Cardiac septum (tissue), 1 donor: ENCODE measurements around the gene DGCR6L. TPM values are rescaled to one million over a fixed set of nuclear protein-coding genes. Genes with fewer than 3 reads are reported as not detected.
"Not testable (repeated sequence)": the region's sequence is repeated elsewhere in the genome, so short reads cannot be mapped to it uniquely, and the experiment has no call there.

Experiments used
- DNase-seq: peaks from one replicate; pipeline ENCODE4 v3.0.0-alpha.2; 2020; ENCODE audit warnings: low spot score
- intact Hi-C: fragments of 100-400 bp; cut with DNase I; formaldehyde crosslinking; loops from one replicate; pipeline ENCODE4 v1.14.0; 2022
- total RNA-seq: library from RNA; stranded (reverse); fragmentation: NEBNext Ultra II Directional; extraction: Animal tissue kit (Norgen Biotek cat#: 25700); gene quantifications from one replicate; pipeline ENCODE4 v1.2.1, GENCODE V29; 2021
- donor health status: DM: no; HTN: no; CAD: no.

The DGCR6L gene
- total RNA-seq, 1 donor from 2014 or later, result 45.5 TPM

DNA sequence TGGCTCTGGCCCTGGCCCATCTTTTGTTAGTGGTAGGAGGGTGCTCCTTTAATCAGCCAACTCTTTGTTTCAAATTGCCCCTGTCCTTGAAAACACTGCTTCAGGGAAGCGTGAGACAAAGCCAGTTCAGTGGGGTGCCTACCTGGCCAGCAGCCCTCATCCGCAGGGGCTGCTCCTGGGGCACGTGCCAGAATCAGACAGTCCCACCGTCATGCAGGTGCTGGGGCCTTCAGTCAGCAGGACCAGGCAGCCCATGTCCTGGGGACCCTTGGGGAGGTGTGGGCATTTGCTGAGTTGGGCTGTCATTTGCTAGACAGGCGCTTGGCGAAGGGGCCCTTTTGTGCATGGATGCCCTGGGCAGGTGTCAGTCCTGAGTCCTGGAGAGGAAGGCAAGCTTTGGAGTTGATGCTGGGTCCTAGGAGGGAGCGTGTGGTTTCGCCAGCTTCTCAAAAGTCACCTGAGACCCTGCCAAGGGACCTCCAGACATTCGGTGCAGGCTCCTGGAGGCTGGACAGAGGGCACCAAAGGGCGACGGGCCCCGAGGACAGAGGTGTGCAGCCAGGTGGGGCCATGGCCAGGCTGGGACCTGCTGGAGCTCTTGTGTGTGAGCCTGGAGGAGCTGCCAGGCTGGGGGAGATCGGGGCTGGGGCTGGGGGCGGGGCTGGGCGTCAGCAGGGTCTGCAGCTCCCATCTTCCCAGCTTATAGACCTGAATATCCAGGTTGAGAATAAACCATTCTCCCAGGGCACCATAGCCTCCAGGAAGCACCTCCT is 36.8 kb downstream of the DGCR6L start:
- intact Hi-C loops, result no loop called here
- DNase-seq, result no peak

DNA sequence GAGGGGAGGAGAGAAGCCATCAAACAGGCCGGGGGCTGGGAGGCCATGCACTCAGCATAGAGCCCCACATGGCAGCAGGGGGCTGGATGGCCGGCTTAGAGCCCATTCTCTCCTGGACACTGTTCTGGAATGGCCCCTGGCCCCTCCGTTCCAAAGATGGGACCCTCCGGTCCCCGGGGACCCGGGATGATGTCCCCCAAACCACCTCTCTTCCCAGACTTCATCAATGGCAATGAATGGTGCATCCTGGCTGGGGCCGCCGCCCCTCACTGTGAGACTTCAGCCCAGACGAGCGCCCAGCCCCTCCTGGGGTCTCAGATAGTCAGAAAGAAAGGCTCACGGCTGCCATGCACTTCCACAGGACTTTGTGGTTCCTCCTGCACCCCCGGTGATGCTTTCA is 38.0 kb downstream of the DGCR6L start:
- intact Hi-C loops, result no loop called here
- DNase-seq, result no peak

DNA sequence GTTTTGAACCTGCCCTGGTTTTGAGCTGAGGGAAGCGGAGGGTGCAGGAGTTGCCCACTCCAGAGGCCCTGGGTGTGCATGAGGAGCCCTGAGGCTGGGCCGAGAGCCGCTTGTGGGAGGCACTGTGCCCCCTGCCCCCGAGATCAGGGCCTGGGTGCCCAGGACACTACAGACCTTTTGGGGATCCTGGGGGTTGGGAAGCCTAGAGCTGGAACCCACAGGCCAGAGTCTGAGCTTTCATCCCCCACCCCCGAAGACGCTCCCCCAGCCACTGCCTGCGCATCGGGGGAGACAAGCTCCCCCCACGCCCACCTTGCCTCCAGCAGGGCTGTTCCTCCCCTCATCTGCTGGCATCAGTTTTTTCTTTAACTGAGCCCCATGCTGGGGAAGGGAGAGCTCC is 38.4 kb downstream of the DGCR6L start:
- intact Hi-C loops, result not testable (repeated sequence)

DNA sequence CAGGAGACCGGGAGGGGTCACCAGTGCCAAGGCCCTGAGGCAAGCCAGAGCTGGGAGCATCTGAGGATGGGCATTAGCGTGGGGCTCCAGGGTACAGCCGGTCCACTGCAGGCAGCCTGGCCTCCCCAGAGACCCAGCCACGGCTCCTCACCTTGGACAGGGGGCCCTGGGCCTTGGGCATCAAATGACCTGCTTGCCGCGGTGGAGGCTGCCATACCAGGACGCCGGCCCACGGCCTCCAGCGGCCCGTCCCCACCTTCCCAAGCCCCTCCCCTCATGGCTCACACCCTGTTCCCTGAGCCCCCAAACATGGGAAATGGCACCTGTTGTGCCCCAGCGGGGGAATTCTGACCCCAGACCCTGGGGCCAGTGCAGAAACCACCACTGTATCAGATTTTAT is 39.0 kb downstream of the DGCR6L start:
- DNase-seq, result no peak
- intact Hi-C loops, result no loop called here

More for the DNA sequence above, 38.4 kb downstream of the DGCR6L start:
- not testable (repeated sequence) for DNase-seq

DNA sequence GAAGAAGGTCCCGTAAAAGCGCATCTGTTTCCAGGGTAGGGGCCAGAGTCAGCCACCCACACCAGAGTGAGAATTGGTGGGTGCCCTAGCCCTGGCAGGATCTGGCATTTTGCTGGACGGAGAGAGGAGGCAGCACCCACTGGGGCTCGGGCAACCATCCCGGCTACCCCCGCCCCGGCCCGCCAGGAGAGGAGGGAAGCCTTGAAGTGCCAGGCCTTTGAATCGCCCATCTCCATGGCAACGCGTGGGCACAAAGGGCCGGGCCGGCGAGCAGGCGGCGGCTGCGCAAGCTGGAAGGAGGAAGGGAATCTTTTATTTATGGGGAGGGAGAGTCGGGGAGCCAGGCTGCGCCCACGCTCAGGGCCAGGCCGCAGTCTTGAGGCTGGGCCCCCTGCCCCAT is 39.7 kb downstream of the DGCR6L start:
- intact Hi-C loops, DNase-seq: not testable (repeated sequence)

DNA sequence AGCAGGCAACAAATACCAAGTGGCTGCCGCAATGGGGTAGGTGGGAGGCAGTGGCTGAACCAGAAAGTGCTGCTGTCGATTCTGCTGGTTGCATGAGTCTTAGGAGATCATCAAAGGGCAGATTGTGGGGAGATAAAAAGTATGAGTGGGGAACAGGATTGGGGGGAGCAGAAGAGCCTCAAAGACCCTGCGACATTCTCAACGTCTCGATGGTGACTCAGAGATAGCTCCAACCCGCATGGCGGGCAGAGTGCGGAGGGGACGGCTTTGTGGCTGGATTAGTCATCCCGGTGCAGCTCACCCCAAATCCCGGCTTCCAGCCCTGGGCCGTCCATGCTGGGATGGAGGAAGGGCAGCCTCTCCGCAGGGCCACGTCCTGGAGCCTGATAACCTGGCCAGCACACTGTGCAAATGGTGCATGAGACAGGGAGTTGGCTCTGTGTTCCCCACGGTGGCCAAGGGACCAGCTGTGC is 40.2 kb downstream of the DGCR6L start:
- intact Hi-C loops, result no loop called here
- no peak for DNase-seq

DNA sequence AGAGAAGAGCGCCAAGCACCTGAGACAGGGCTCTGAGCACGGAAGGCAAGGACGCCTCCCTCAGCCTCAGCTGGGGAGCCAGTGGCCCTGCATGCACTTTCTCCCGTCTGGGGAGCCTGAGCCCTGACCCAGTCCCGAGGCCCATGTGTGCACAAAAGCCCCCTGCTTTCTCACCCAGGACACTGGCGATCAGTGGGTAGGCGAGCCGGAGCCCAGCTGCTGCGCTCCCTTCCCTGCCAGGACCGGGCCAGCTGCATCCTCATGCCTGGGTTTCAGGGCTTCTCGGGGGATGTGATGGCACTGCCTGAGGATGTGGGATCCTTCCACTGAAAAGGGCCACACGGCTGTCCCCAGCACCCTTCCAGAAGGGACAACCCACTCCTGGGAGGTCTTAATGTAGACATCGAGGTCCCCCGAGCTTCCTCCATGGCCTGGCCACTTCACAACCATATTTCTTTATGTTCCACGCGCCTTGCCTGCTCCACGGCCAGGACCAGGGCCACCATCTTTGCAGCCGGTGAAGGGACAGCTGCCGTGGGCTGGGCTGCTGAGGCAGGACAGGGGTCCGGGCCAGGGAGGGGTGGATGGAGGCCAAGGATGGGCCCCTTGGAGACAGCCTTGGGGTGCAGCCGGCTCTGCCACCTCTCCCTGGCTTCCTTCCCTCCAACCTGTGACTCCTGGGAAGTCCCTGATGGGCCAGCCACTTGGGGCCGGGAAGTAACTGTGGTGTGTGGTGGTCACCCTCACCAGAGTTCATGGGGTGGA is 41.0 kb downstream of the DGCR6L start:
- intact Hi-C loops, DNase-seq: not testable (repeated sequence)

DNA sequence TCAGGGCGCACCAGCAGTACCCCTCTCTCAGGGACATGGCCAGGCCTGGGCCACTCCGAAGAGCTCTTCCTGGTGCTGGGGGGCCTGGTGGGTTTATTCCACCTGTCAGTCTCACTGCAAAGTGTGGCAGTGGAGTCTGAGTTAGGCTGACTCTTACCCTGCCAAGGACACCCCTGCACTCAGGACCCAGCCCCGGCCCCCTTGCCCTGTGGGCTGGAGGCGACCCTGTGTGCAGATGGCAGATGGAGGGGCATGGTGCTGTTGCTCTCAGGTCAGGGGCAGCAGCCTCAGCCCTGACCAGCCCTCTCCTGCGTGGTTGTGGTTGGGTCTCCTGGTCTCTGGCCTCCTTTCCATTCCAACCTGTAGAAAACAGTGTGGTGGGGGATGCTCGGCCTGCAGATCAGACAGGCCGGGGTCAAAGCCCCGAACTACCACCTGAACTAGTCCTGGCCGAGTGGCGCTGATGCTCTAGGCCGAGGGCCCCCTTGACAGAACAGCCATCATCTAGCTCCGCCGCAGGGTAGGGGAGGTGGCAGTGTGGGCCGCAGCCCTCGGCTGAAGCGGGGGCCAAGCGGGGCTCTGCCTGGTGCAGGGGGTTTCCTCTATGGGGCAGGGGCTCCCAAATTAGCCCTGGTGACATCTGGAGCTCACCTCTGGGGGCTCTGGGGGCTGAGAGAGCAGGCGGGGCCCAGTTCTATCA is 41.8 kb downstream of the DGCR6L start:
- DNase-seq, intact Hi-C loops: not testable (repeated sequence)

DNA sequence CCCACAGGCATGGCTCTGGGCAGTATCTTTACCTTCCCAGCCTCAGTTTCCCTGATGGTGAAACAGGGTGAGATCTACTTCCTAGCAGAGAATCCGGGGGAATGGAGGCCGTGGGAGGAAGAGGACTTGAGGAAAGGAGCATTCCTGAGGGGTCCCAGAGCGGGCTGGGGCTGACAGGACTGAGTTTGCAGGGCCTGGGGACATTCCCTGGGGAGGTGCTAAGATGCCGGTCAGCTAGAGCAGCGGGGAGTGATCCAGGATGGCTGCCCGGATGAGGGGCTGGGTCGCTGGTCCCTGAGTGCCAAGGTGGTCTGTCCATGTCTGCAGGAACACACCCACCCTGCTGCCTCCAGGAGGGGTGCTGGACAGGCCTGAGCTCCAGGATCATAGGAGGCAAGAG is 43.4 kb downstream of the DGCR6L start:
- intact Hi-C loops, result no loop called here
- no peak for DNase-seq

DNA sequence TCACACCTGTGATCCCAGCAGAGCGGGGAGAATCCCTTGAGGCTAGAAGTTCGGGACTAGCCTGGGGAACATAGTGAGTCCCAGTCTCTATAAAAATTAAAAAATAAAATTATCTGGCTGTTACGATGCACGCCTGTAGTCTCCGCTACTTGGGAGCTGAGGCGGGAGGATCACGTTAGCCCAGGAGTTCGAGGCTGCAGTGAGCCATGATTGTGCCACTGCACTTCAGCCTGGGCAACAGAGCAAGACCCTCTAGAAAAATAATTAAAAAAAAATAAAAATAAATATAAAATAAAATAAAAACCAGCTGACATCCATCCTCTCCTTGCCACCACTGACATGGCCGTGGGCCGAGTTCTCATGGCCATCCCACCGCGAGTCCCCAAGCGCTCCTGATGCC is 44.0 kb downstream of the DGCR6L start:
- intact Hi-C loops, result no loop called here
- DNase-seq, result no peak

DNA sequence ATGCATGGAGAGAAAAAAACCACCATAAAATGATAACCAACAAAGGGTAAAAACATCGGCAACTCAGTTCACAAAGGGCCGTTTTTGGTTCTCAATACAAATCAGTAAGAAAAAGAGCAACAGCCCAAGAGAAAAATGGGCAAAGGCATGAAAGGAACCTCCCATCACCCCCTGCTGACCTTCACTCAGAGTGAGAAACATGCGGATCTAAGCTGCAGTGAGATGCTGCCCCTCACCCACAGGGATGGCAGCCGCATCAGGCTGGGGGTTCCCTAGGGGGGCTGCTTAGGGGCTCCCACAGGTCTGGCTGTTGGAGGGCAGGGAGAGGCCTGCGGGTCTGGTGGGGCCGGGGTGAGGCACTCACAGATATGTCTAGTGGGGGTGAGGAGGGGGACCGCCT is 44.5 kb downstream of the DGCR6L start:
- DNase-seq, intact Hi-C loops: not testable (repeated sequence)

DNA sequence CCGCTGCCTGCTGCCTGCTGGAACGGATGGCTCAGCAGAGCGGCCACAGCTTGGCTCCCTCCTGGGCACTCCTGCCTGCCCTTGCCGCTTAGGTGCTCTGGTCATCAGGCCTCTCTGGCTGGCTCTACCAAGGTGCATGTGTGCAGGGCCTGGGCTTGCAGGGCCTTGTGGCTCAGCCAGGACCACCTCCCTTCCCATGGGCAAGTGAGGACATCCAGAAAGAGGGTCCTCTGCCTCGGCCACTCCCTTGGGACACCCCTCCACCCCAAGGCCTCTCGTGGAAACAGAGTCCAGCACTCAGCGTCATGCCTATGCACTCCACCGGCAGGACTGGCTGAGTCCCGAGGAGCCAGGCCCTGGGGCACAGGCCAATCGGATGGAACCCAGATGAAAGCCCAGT is 45.5 kb downstream of the DGCR6L start:
- intact Hi-C loops, result loop anchor here (5.0 kb wide), 1 partner anchor 1307 kb away; no protein-coding TSS in a partner anchor
- not testable (repeated sequence) for DNase-seq

DNA sequence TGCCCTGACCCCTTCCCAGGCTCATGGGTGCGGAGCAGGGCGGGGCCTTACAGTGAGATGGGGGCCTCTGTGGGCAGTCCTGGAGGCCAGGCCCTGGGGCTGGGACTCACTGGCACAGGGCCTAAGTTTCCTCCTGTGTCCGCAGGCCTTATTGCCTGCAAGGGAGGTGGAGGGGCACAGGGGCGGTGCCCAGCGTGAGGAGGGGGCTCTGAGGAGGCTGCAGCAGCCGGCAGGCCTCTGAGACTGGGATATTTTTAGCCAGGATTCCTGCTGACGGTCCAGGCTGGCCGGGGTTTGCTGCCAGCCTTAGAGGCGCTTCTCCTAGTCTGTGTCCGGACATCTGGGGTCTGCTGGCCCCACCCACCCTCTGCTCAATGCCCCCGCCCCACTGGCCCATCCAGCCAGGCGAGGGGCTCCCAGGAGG is 46.1 kb downstream of the DGCR6L start:
- no peak for DNase-seq
- intact Hi-C loops, result loop anchor here (5.0 kb wide), 1 partner anchor 1306 kb away; no protein-coding TSS in a partner anchor

DNA sequence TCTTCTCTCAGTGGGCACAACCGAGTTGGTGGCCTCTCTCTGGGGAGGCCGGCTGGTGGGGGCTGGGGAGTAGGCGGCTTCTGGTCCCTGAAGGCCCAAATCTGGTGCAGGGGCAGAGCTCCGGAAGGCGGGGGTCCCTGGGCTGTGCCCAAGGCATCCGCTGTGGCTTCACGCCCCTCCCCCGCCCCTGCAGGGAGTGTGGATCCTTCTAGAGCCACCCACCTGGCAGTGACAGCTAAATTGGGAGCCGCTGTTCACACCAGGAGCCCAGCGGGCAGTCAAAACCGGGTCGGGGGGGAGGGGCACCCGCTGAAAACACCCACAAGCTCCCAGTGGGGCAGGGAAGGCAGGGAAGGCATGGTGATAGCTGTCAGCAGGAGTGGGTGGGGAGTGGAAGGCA is 47.2 kb downstream of the DGCR6L start:
- intact Hi-C loops, result loop anchor here (5.0 kb wide), 1 partner anchor 1305 kb away; no protein-coding TSS in a partner anchor
- DNase-seq, result no peak

DNA sequence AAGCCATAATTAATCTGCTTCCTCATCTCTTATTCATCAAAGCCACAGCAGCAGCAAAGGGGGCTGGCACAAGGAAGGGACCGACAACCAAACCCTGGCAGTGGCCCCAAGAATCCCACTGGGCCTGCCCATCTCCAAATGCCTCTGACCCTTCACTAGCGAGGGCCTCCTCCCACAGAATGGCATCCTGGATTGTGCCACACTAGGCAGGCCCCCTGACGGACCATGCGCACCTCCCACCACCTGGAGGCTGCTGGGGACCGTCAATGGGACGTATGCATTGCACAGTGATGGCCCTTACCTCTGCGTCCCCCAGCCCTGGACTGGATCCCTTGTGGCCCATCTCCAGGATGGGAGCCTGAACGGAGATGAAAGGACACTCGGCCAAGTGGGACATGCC is 47.7 kb downstream of the DGCR6L start:
- DNase-seq, result no peak
- intact Hi-C loops, result loop anchor here (5.0 kb wide), 1 partner anchor 1305 kb away; no protein-coding TSS in a partner anchor

DNA sequence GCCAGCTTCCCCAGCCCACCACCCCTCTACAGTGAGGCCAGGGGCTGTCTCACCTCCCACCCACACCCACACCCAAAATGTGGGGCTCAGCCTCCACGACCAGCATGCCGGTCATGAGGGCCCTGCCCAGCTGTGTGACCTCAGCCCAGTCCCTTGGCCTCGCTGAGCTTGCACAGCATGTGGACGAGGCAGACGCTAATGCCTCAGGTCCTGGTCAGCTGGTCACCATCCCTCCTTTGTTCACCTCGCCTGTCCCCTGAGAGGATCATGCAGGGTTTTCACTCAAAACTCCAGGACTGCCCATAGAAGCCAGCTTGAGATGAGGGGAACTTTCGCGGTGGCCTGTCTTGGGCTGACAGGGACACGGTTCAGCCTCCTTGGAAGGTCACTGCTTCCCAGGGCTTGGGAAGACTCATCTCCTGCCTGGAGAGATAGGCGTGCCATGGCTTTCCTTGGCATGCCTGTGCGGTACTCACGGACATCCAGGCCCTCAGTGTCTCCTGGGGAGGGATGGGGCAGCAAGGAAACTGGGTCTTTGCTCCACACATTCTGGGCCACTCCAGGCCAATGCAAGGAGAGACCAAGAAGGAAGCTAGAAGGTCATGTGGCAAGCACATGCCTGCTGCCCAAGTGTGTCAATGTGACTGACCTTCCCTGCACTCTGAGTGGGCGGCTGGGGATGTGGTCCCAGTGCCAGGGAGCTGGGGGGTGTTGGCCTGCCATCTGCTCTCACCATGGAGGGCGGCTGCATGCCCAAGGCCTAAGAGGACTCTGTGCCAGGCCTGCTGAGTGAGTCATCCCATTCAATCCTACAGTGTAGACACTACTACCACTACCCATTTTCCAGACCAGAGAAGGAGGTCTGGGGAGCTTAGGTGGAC is 48.5 kb downstream of the DGCR6L start:
- intact Hi-C loops, result loop anchor here (5.0 kb wide), 1 partner anchor 1304 kb away; no protein-coding TSS in a partner anchor
- no peak for DNase-seq

DNA sequence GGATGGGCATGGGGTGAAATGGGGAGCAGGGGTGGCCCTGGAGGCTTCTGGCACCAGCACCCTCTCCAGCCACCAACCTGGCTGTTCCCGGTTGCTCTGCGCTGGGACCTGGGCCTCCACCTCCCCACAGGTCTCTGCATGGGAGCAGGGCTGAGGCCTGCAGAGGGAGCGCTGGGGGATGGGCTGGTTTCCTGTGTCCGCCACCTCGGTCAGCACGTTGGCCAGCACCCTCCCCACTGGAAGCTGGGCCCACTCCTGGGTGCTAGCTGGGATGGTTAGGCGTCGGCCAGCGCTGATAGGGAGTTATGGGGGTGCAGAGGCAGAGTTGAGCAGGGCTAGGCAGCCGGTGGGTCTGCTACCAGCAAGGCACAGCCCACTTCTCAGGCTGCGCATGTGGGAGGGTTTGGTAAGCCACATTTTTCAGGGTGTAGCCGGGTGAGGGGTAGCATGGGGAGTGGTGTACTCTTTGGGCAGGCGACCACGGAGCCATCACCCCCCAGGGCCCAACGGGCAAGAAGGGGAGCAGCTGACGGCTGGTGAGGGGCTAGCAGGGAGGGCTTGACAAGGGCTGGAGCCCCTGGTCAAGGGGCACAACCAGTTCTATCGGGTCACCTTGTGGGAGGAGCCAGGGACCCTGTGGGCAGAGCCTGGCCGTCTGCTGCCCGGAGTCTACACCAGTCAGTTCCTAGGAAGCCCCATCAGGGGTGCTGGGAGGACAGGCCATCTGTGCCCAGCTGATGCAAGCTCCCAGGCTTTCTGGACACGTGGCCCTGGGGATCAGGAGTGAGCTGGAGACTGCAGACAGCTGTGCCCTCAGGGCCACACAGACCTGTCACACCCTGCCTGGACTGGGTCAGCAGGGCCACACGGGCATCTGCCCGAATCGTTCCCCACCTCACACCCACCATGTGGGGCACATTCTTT is 49.4 kb downstream of the DGCR6L start:
- intact Hi-C loops, result loop anchor here (5.0 kb wide), 1 partner anchor 1303 kb away; no protein-coding TSS in a partner anchor

DNA sequence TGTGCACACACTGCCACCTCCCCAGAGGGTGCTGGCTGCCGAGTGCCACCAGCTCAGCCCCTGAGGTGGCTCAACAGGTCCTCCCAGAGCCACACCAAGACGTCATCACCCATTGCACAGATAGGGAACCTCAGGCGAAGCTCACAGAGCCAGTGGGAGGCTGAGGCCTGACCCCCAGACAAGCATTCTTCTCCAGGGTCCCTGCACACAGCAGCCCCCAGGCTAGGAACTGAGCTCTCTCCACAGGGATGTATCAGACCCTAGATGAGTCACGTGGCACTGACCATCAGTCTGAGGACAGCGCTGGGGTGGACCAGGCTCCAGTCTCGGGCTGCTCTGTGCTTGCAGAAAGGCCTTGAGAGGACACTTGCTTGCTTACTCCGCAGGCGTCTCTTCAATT is 50.2 kb downstream of the DGCR6L start:
- intact Hi-C loops, result loop anchor here (5.0 kb wide), 1 partner anchor 1302 kb away; no protein-coding TSS in a partner anchor
- DNase-seq, result not testable (repeated sequence)

More for the DNA sequence above, 49.4 kb downstream of the DGCR6L start:
- DNase-seq, result not testable (repeated sequence)
